Transverse colon (tissue), 4 donors: ENCODE data around the gene PRLR. TPM values are rescaled to one million over a fixed set of nuclear protein-coding genes. Genes with fewer than 3 reads are reported as not detected.

Experiments
- DNase-seq: peaks from one replicate; pipeline ENCODE4 v3.0.0-alpha.2; 2019
- H3K27ac ChIP-seq, 4 donors: fragments of 200-600 bp; sonication (generic); 2 replicates each; pipeline ENCODE4 v1.5.1; 2016 to 2018; ENCODE audit warnings: inconsistent platforms in 4 of 4
- H3K27me3 ChIP-seq: fragments of 200-600 bp; sonication (generic); 2 replicates; pipeline ENCODE4 v1.5.1; 2017; ENCODE audit warnings: inconsistent platforms
- H3K36me3 ChIP-seq, 4 donors: fragments of 200-600 bp; sonication (generic); 2 replicates each; pipeline ENCODE4 v1.5.1; 2017 to 2019; ENCODE audit warnings: inconsistent platforms in 4 of 4
- H3K4me1 ChIP-seq, 4 donors: fragments of 200-600 bp; sonication (generic); 2 replicates each; pipeline ENCODE4 v1.5.1; 2017 to 2020; ENCODE audit warnings: inconsistent platforms in 4 of 4
- H3K4me3 ChIP-seq, 4 donors: fragments of 200-600 bp; sonication (generic); 1 replicate in 1 of 4; 2 replicates in 3 of 4; pipeline versions ENCODE4 v1.5.1 to v1.6.1; 2017 to 2019; ENCODE audit warnings: inconsistent platforms in 4 of 4
- H3K9me3 ChIP-seq, 2 donors: fragments of 200-600 bp; sonication (generic); 2 replicates each; pipeline ENCODE4 v1.5.1; 2017 to 2019; ENCODE audit warnings: inconsistent platforms in 2 of 2
- CTCF ChIP-seq, 5 experiments: fragments of 200-600 bp in 3 of 5; fragments of 450-650 bp in 2 of 5; sonication (generic) in 3 of 5; IDR thresholded peaks; 1 replicate in 2 of 5; 2 replicates in 3 of 5; pipeline ENCODE4 v1.5.1; 2016 to 2017; ENCODE audit warnings: antibody characterized with exemption in 5 of 5, inconsistent platforms in 3 of 5, mild to moderate bottlenecking in 2 of 5, moderate library complexity in 1 of 5
- EP300 ChIP-seq: sonication (generic); formaldehyde crosslinking; IDR thresholded peaks from one replicate; pipeline ENCODE4 v1.6.1; 2017; ENCODE audit warnings: antibody characterized with exemption, low read depth
- POLR2A ChIP-seq: fragments of 450-650 bp; IDR thresholded peaks from one replicate; pipeline ENCODE4 v1.6.1; 2016; ENCODE audit warnings: antibody characterized with exemption, mild to moderate bottlenecking, moderate library complexity
- POLR2AphosphoS5 ChIP-seq, 3 donors: sonication (generic); formaldehyde crosslinking; IDR thresholded peaks; one replicate each; pipeline ENCODE4 v1.6.1; 2016; ENCODE audit warnings: antibody characterized with exemption in 3 of 3
- WGBS, 2 donors: methylation state at CpG; one replicate each; pipeline ENCODE4 v1.1.5; 2018; ENCODE audit warnings: low coverage in 1 of 2; 5-methylcytosine and 5-hydroxymethylcytosine counted together
- in situ Hi-C, 4 donors: fragments of 200-750 bp; cut with MboI; loops; one replicate each; pipeline versions ENCODE4 v1.15.0 to v1.15.1; 2017; ENCODE audit warnings: low sequenced_read_pairs in 3 of 4, low pct_ligation_motif_present in 1 of 4, low pct_unique_long_range_greater_than_20kb in 1 of 4
- intact Hi-C: fragments of 100-400 bp; cut with DNase I; formaldehyde crosslinking; loops from one replicate; pipeline ENCODE4 v1.15.1; 2023; ENCODE audit warnings: low total_unique reads
- total RNA-seq, 4 donors: library from RNA; depleted of rRNA; stranded (reverse); fragments of >200 nt; gene quantifications; one replicate each; pipeline ENCODE4 v1.1.0, GENCODE V29; 2016

Gene PRLR
- total RNA-seq, 4 donors from 2014 or later = 4.9 to 19.8 (median 13.0) TPM

GRCh38 chr5:35182910-35183535, 47.3 kb downstream of the PRLR start:
- intact Hi-C loops (no loop called here), in situ Hi-C loops (no loop called here)
- Histone ChIP-seq H3K4me3 (no peak overlapping the region), H3K27me3 (no peaks in the 10 kb centered on the region), H3K27ac (no peak overlapping the region), H3K9me3 (no peaks in the 10 kb centered on the region), H3K4me1 (peaks cover 0 to 44% (median 21%) of the 10 kb centered on the region in 4 donors), H3K36me3 (no peaks in the 10 kb centered on the region)
- peak; percentile 56 for DNase-seq
- TF ChIP-seq POLR2AphosphoS5 (IDR thresholded peaks at IDR 0.05) = no peak
- TF ChIP-seq CTCF (IDR thresholded peaks at IDR 0.05) = peak; percentile 21 to 46 (median 39)
- 44 to 53% methylated on average over 4 to 7 of the region's 7 CpGs for WGBS, 2 donors

- Histone ChIP-seq H3K4me1 (peaks cover 0 to 43% (median 20%) of the 10 kb centered on the region in 4 donors), H3K9me3 (no peaks in the 10 kb centered on the region), H3K27me3 (no peaks in the 10 kb centered on the region), H3K27ac (no peak overlapping the region), H3K4me3 (no peak overlapping the region), H3K36me3 (no peaks in the 10 kb centered on the region)
- TF ChIP-seq POLR2A (no peak), POLR2AphosphoS5 (IDR thresholded peaks at IDR 0.05) (no peak), CTCF (IDR thresholded peaks at IDR 0.05) (no peak)
- intact Hi-C loops = no loop called here
- no peak for DNase-seq
- 97 to 100% methylated on average over 1 of the region's 1 CpG for WGBS, 2 donors
- in situ Hi-C loops = no loop called here
These were observed 47.8 kb downstream of the PRLR start for GRCh38 chr5:35182486-35182885.

DNA sequence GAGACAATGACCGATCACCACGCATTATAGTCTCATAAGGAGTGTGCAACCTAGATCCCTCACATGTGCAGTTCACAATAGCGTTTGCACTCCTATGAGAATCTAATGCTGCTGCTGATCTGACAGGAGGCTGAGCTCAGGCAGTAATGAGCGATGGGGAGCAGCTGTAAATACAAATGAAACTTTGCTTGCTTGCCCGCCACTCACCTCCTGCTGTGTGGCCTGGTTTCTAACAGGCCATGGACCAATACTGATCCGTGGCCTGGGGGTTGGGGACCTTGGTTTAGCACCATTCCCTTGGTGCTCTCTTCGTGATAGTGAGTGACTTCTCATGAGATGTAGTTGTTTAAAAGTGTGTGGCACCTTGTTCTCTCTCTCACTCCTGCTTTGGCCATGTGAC, 50.2 kb downstream of the PRLR start:
- H3K9me3 ChIP-seq = no peaks in the 10 kb centered on the region
- no peak overlapping the region for H3K27ac ChIP-seq
- WGBS, 2 donors = 86% methylated on average over 7 of the region's 7 CpGs; no CpG with 5 or more reads in 1 of the 2 donors
- H3K36me3 ChIP-seq = no peaks in the 10 kb centered on the region
- H3K4me1 ChIP-seq = peaks cover 0 to 24% (median 10%) of the 10 kb centered on the region in 4 donors
- in situ Hi-C loops = no loop called here
- intact Hi-C loops = no loop called here
- H3K4me3 ChIP-seq = no peak overlapping the region
- no peaks in the 10 kb centered on the region for H3K27me3 ChIP-seq
- TF ChIP-seq EP300 (no peak), POLR2A (no peak), CTCF (IDR thresholded peaks at IDR 0.05) (no peak), POLR2AphosphoS5 (IDR thresholded peaks at IDR 0.05) (no peak)
- DNase-seq = no peak

DNA sequence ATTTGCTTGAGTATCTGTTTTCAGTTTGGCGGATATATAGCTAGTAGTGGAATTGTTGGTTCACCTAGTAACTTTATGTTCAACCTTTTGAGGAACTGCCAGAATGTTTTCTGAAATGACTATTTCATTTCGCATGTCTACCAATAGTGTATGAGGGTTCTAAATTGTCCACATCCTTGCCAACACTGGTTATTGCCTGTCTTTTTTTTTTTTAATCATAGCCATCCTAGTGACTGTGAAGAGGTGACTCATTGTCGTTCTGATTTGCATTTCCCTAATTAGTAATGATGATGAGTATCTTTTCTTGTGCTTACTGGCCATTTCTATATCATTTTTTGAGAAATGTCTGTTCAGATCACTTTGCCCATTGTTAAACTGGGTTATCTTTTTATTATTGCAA, 52.5 kb downstream of the PRLR start:
- no peaks in the 10 kb centered on the region for H3K36me3 ChIP-seq
- no peak overlapping the region for H3K4me3 ChIP-seq
- in situ Hi-C loops (no loop called here), intact Hi-C loops (no loop called here)
- H3K27ac ChIP-seq = no peak overlapping the region
- H3K27me3 ChIP-seq = no peaks in the 10 kb centered on the region
- 81% methylated on average over 3 of the region's 3 CpGs for WGBS, 2 donors
- no peak for DNase-seq
- peaks cover 0 to 14% (median 3%) of the 10 kb centered on the region in 4 donors for H3K4me1 ChIP-seq
- TF ChIP-seq CTCF (IDR thresholded peaks at IDR 0.05) = no peak
- TF ChIP-seq POLR2A = no peak
- H3K9me3 ChIP-seq = no peaks in the 10 kb centered on the region
